Measurements from ENCODE around the gene ASB1.
A peak's percentile ranks its signal among the peaks of the same experiment; 100 is the strongest.

The ASB1 gene

GRCh38 chr2:238426568-238427434 is at the start of gene ASB1:
Gene ASB1, plus strand, starts transcription at chr2:238426927. Its CDS starts 144 bp downstream, at chr2:238427071.
- intact Hi-C loops (cut with DNase I) = no loop called here
- peak; percentile 52 to 96 (median 70) for DNase-seq

- no peak for DNase-seq
- intact Hi-C loops (cut with DNase I) = no loop called here
Observed at GRCh38 chr2:238378230-238379095, 48.3 kb upstream of the ASB1 start.

- peak in 1 of 10 donors; percentile 61 for DNase-seq
- intact Hi-C loops (cut with DNase I) = no loop called here
Observed at GRCh38 chr2:238379096-238379810, 47.5 kb upstream of the ASB1 start.

- intact Hi-C loops (cut with DNase I) = no loop called here
- no peak for DNase-seq
Observed at GRCh38 chr2:238380336-238380735, 46.4 kb upstream of the ASB1 start.

GRCh38 chr2:238380785-238381184 is 45.9 kb upstream of the ASB1 start:
- intact Hi-C loops (cut with DNase I) = no loop called here

GRCh38 chr2:238381341-238382115 is 45.2 kb upstream of the ASB1 start:
- intact Hi-C loops (cut with DNase I) = no loop called here
- no peak for DNase-seq

More at GRCh38 chr2:238380785-238381184, 45.9 kb upstream of the ASB1 start:
- DNase-seq = no peak

GRCh38 chr2:238382381-238382781 is 44.3 kb upstream of the ASB1 start:
- intact Hi-C loops (cut with DNase I) = no loop called here
- no peak for DNase-seq

GRCh38 chr2:238383135-238383534 is 43.6 kb upstream of the ASB1 start:
- no peak for DNase-seq
- intact Hi-C loops (cut with DNase I) = no loop called here

- intact Hi-C loops (cut with DNase I) = no loop called here
- no peak for DNase-seq
Observed at GRCh38 chr2:238383743-238384380, 42.9 kb upstream of the ASB1 start.

- DNase-seq = no peak
- intact Hi-C loops (cut with DNase I) = no loop called here
Observed at GRCh38 chr2:238387332-238387731, 39.4 kb upstream of the ASB1 start.

GRCh38 chr2:238388794-238389193 is 37.9 kb upstream of the ASB1 start:
- no peak for DNase-seq
- intact Hi-C loops (cut with DNase I) = no loop called here

GRCh38 chr2:238389988-238390589 is 36.6 kb upstream of the ASB1 start:
- no peak for DNase-seq
- intact Hi-C loops (cut with DNase I) = no loop called here

GRCh38 chr2:238391042-238391689 is 35.6 kb upstream of the ASB1 start:
- intact Hi-C loops (cut with DNase I) = no loop called here

GRCh38 chr2:238396663-238397062 is 30.1 kb upstream of the ASB1 start:
- DNase-seq = peak in 1 of 10 donors; percentile 57
- intact Hi-C loops (cut with DNase I) = no loop called here

More at GRCh38 chr2:238391042-238391689, 35.6 kb upstream of the ASB1 start:
- no peak for DNase-seq

GRCh38 chr2:238397356-238397755 is 29.4 kb upstream of the ASB1 start:
- no peak for DNase-seq
- intact Hi-C loops (cut with DNase I) = no loop called here

GRCh38 chr2:238398577-238398976 is 28.1 kb upstream of the ASB1 start:
- intact Hi-C loops (cut with DNase I) = no loop called here

GRCh38 chr2:238399094-238399493 is 27.6 kb upstream of the ASB1 start:
- intact Hi-C loops (cut with DNase I) = no loop called here
- no peak for DNase-seq

More at GRCh38 chr2:238398577-238398976, 28.1 kb upstream of the ASB1 start:
- no peak for DNase-seq

- DNase-seq = no peak
- intact Hi-C loops (cut with DNase I) = no loop called here
Observed at GRCh38 chr2:238401551-238401950, 25.2 kb upstream of the ASB1 start.

Data from posterior cingulate gyrus (tissue), 11 donors.